Activated B cell treated with CpG ODN at 0.5 μM for 24 hours (primary cell): ENCODE data around the gene C3. TPM values are rescaled to one million over a fixed set of nuclear protein-coding genes. Genes with fewer than 3 reads are reported as not detected.

Experiments
- ATAC-seq: fragments of 200-7000 bp; cut with Tn5 transposase; one replicate; pipeline ENCODE4 v1.10.0; 2021; ENCODE audit warnings: low read depth, mild to moderate bottlenecking, moderate library complexity
- CTCF ChIA-PET: fragments of 350-600 bp; sonication (Branson Sonifier 250); formaldehyde crosslinking; loops from one replicate; lab custom pipeline; 2021; ENCODE audit warnings: antibody characterized with exemption; lab: Charles Lee
- POLR2A ChIA-PET: fragments of 350-600 bp; sonication (Branson Sonifier 250); formaldehyde crosslinking; loops from one replicate; lab custom pipeline; 2021; ENCODE audit warnings: antibody characterized with exemption; lab: Charles Lee
- DNase-seq: peaks from one replicate; pipeline ENCODE4 v3.0.0; 2022
- H3K27ac Mint-ChIP-seq: one replicate; pipeline ENCODE4 v1.8.0; 2020; ENCODE audit warnings: mixed read lengths
- H3K27me3 Mint-ChIP-seq: one replicate; pipeline ENCODE4 v1.8.0; 2021; ENCODE audit warnings: mixed read lengths
- H3K36me3 Mint-ChIP-seq: one replicate; pipeline ENCODE4 v1.8.0; 2021; ENCODE audit warnings: low read depth, mixed read lengths
- H3K4me1 Mint-ChIP-seq: one replicate; pipeline ENCODE4 v1.8.0; 2021; ENCODE audit warnings: mixed read lengths
- H3K4me3 Mint-ChIP-seq: one replicate; pipeline ENCODE4 v1.8.0; 2020; ENCODE audit warnings: mild to moderate bottlenecking, mixed read lengths
- H3K9me3 Mint-ChIP-seq: one replicate; pipeline ENCODE4 v1.8.0; 2020; ENCODE audit warnings: mixed read lengths
- CTCF ChIP-seq: fragments of 200-600 bp; IDR thresholded peaks from one replicate; pipeline ENCODE4 v1.8.0; 2022; ENCODE audit warnings: antibody characterized with exemption, mild to moderate bottlenecking
- intact Hi-C: fragments of 100-400 bp; cut with micrococcal nuclease; formaldehyde crosslinking; loops from one replicate; pipeline ENCODE4 v1.15.1; 2024
- total RNA-seq: library from RNA; stranded (reverse); gene quantifications from 2 replicates; pipeline ENCODE4 v1.2.3, GENCODE V29; 2022

The C3 gene
- total RNA-seq, 1 donor from 2014 or later = 0.53 TPM

DNA sequence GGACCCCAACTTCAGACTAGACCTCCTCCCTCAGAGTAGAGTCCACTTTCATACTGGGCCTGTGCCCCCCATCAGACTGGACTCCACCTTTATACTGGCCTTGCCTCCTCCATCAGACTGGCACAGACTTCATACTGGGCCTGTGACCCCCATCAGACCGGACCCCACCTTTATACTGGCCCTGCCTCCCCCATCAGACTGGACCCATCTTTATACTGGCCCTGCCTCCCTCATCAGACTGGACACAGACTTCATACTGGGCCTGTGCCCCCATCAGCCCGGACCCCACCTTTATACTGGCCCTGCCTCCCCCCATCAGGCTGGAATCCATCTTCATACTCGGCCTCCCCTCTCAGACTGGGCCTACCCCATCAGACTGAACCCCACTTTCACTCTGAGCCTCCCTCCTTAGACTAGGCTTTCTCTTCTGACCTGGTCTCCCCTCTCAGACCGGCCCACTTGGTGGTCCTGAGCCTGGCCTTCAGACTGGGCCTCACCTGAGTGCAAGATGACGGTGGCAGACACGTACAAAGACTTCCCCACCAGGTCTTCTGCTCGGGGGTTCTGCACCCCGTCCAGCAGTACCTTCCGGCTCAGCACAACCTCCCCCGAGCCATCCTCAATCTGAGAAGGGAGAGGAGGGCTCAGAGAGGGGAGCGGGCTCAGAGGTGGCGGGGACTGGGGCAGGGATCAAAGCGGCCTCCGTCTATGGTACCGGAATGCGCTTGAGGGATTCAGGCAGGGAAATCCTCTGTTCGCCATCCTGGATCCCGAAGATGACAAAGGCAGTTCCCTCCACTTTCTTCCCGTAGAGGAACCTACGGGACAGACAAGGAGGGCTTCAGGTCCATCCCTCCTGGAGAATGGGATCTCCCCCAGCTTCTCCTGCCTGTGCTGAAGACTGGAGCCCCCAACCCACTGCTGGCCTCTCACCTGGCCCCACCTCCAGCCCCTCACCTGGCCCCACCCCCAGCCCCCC is 7.5 kb downstream of the C3 start:
- Mint-ChIP-seq H3K4me1 (peaks cover 10% of the 10 kb centered on the region), H3K4me3 (no peak overlapping the region), H3K36me3 (no peaks in the 10 kb centered on the region), H3K27me3 (peaks cover 29% of the 10 kb centered on the region), H3K9me3 (no peaks in the 10 kb centered on the region), H3K27ac (no peak overlapping the region)
- ATAC-seq = no peak
- intact Hi-C loops = no loop called here
- no peak for TF ChIP-seq CTCF
- CTCF ChIA-PET = no interaction called here
- POLR2A ChIA-PET = no interaction called here
- DNase-seq = no peak

DNA sequence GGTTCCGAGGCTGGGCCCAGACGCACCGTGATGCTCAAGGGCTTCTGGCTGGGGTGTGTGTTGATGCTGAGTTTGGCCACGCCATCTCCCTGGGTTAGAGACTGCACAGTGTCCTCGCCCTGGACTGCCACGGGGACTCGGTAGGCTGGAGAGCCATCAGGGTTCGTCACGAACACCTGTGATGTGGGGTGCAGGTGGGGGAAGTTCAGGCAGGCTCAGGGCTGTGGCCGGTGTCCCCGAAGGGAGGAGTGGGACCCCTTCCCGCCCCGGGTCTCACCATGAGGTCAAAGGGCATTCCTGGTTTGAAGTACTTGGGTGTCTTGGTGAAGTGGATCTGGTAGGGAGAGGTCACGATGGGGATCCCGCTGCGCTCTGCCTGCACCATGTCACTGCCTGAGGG is 8.2 kb downstream of the C3 start:
- peaks cover 33% of the 10 kb centered on the region for H3K27me3 Mint-ChIP-seq
- H3K36me3 Mint-ChIP-seq = no peaks in the 10 kb centered on the region
- no peak overlapping the region for H3K27ac Mint-ChIP-seq
- intact Hi-C loops = no loop called here
- H3K9me3 Mint-ChIP-seq = no peaks in the 10 kb centered on the region
- peaks cover 8% of the 10 kb centered on the region for H3K4me1 Mint-ChIP-seq
- ATAC-seq = no peak
- no peak for DNase-seq
- no peak for TF ChIP-seq CTCF
- ChIA-PET CTCF (no interaction called here), POLR2A (no interaction called here)
- H3K4me3 Mint-ChIP-seq = no peak overlapping the region

DNA sequence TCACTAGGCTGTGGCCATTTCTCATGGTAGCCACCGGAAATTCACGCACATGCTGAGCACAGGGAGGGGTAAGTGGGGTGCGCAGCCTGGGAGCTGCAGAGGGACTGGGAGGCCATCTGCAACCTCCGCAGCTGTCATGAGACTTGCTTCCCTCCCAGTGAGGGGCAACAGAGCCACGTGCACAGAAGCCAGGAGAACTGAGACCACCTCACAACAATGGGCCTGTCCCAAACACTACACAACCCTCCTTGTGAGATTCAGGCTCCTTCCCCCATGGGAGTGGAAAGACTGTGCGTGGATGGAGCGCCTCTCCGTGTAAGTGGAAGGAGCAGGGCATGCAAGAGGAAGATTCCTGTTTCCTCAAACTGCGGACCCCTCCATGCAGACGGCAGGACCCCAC is 8.8 kb downstream of the C3 start:
- H3K4me1 Mint-ChIP-seq = peaks cover 8% of the 10 kb centered on the region
- no peaks in the 10 kb centered on the region for H3K9me3 Mint-ChIP-seq
- DNase-seq (no peak), ATAC-seq (no peak)
- intact Hi-C loops = no loop called here
- TF ChIP-seq CTCF = no peak
- H3K36me3 Mint-ChIP-seq = no peaks in the 10 kb centered on the region
- CTCF ChIA-PET = no interaction called here
- H3K27ac Mint-ChIP-seq = no peak overlapping the region
- H3K27me3 Mint-ChIP-seq = peaks cover 33% of the 10 kb centered on the region
- POLR2A ChIA-PET = no interaction called here
- no peak overlapping the region for H3K4me3 Mint-ChIP-seq

- POLR2A ChIA-PET = no interaction called here
Measured at GRCh38 chr19:6711078-6711361, 9.4 kb downstream of the C3 start.

More at GRCh38 chr19:6711078-6711361, 9.4 kb downstream of the C3 start:
- CTCF ChIA-PET = no interaction called here
- Mint-ChIP-seq H3K27ac (no peak overlapping the region), H3K36me3 (no peaks in the 10 kb centered on the region), H3K4me1 (peaks cover 8% of the 10 kb centered on the region), H3K4me3 (no peak overlapping the region), H3K27me3 (peaks cover 33% of the 10 kb centered on the region), H3K9me3 (no peaks in the 10 kb centered on the region)
- no peak for TF ChIP-seq CTCF
- DNase-seq (no peak), ATAC-seq (no peak)
- intact Hi-C loops = no loop called here
